ENCODE measurements around the gene PTGER1. TPM values are rescaled to one million over a fixed set of nuclear protein-coding genes. Genes with fewer than 3 reads are reported as not detected.

The PTGER1 gene
- total and polyA plus RNA-seq, 2 of the 13 experiments (the other 11 are each of a cell fraction or from before 2014, with no cell fraction given) = 0.13 TPM; not detected in 1

- peak; percentile 51; the same call in 1 of the 2 replicates for TF ChIP-seq E2F1 (CRISPR knock-in tag; IDR thresholded peaks at IDR 0.05)
- TF ChIP-seq DNMT3B (CRISPR knock-in tag; conservative IDR thresholded peaks at IDR 0.05) = no peak; the same call in 1 of the 2 replicates
- no peak for TF ChIP-seq SCMH1 (CRISPR knock-in tag; IDR thresholded peaks at IDR 0.05; ENCODE audit: borderline replicate concordance)
- no peak; the same call in 1 of the 2 replicates for TF ChIP-seq BHLHE40 (IDR thresholded peaks at IDR 0.05; ENCODE audit: low read length)
- 0 out of 2 replicates have a peak, but pooled peaks have one; percentile 24 for TF ChIP-seq KIAA2018 (CRISPR knock-in tag; IDR thresholded peaks at IDR 0.05; ENCODE audit: borderline replicate concordance)
- no peak for TF ChIP-seq ZNF136 (CRISPR knock-in tag; IDR thresholded peaks at IDR 0.05; ENCODE audit: low read depth)
- peak; percentile 60 for TF ChIP-seq ZMYM4 (CRISPR knock-in tag; IDR thresholded peaks at IDR 0.05)
- no peak for TF ChIP-seq THAP9 (CRISPR knock-in tag; IDR thresholded peaks at IDR 0.05; ENCODE audit: borderline replicate concordance)
- TF ChIP-seq ZNF484 (CRISPR knock-in tag; IDR thresholded peaks at IDR 0.05; ENCODE audit: borderline replicate concordance, low read depth) = no peak
- TF ChIP-seq MLLT10 (CRISPR knock-in tag; IDR thresholded peaks at IDR 0.05) = no peak
- peak; percentile 75; the same call in 1 of the 2 replicates for TF ChIP-seq SMYD3 (CRISPR knock-in tag; IDR thresholded peaks at IDR 0.05)
- peak; percentile 38; the same call in 1 of the 2 replicates for TF ChIP-seq FOSL2 (CRISPR knock-in tag; IDR thresholded peaks at IDR 0.05)
- peak; percentile 38; the same call in 1 of the 2 replicates for TF ChIP-seq MED1 (CRISPR knock-in tag; IDR thresholded peaks at IDR 0.05)
- TF ChIP-seq ZNF570 (CRISPR knock-in tag; IDR thresholded peaks at IDR 0.05; ENCODE audit: borderline replicate concordance) = no peak
Measured at GRCh38 chr19:14517840-14518505, 42.8 kb upstream of the PTGER1 start, which contains the start of gene DNAJB1 (continued).
